Right lobe of liver (tissue), 6 donors: ENCODE data around the gene ZMIZ2. TPM values are rescaled to one million over a fixed set of nuclear protein-coding genes. Genes with fewer than 3 reads are reported as not detected.

Experiments
- ATAC-seq, 4 donors: fragments of 200-7000 bp; cut with Tn5 transposase; one replicate each; pipeline ENCODE4 v1.9.1; 2020; ENCODE audit warnings: mild to moderate bottlenecking in 4 of 4, moderate library complexity in 4 of 4
- DNase-seq, 3 donors: peaks; one replicate each; pipeline ENCODE4 v3.0.0-alpha.2; 2020
- H3K27ac ChIP-seq, 3 donors: fragments of 200-600 bp; one replicate each; pipeline ENCODE4 v1.8.0; 2022
- H3K27me3 ChIP-seq, 2 donors: fragments of 200-600 bp; one replicate each; pipeline ENCODE4 v1.8.0; 2022
- H3K36me3 ChIP-seq, 4 donors: fragments of 200-600 bp; sonication (generic) in 1 of 4; one replicate each; pipeline versions ENCODE4 v1.5.1 to v1.8.0; 2017 to 2022; ENCODE audit warnings: control low read depth in 1 of 4
- H3K4me1 ChIP-seq, 4 donors: fragments of 200-600 bp; sonication (generic) in 1 of 4; one replicate each; pipeline versions ENCODE4 v1.5.1 to v1.8.0; 2017 to 2022; ENCODE audit warnings: control low read depth in 1 of 4
- H3K4me3 ChIP-seq, 3 donors: fragments of 200-600 bp; one replicate each; pipeline ENCODE4 v1.8.0; 2022
- H3K9me3 ChIP-seq, 4 donors: fragments of 200-600 bp; sonication (generic) in 1 of 4; one replicate each; pipeline versions ENCODE4 v1.5.1 to v1.8.0; 2017 to 2022; ENCODE audit warnings: control low read depth in 1 of 4
- CTCF ChIP-seq, 4 donors: fragments of 200-600 bp in 3 of 4; fragments of 450-650 bp in 1 of 4; IDR thresholded peaks; one replicate each; pipeline versions ENCODE4 v1.5.1 to v1.8.0; 2016 to 2022; ENCODE audit warnings: antibody characterized with exemption in 4 of 4, mild to moderate bottlenecking in 2 of 4
- POLR2A ChIP-seq: fragments of 450-650 bp; IDR thresholded peaks from one replicate; pipeline ENCODE4 v1.6.1; 2017; ENCODE audit warnings: antibody characterized with exemption, mild to moderate bottlenecking
- WGBS: methylation state at CpG from one replicate; pipeline ENCODE4 v1.1.6; 2018; ENCODE audit warnings: low coverage, low lambda C conversion rate; ENCODE audit not compliant: insufficient coverage; ENCODE audit errors: missing lambda C conversion rate; 5-methylcytosine and 5-hydroxymethylcytosine counted together
- intact Hi-C, 2 donors: fragments of 100-400 bp; cut with DNase I; formaldehyde crosslinking; loops; one replicate each; pipeline versions ENCODE4 v1.11.2 to v1.14.1; 2022
- total RNA-seq, 6 experiments: library from RNA; depleted of rRNA in 2 of 6; stranded (reverse); fragments of >200 nt in 2 of 6; fragmentation: NEBNext Ultra II Directional in 3 of 6; extraction: Animal tissue kit (Norgen Biotek cat#: 25700) in 3 of 6; gene quantifications; one replicate each; pipeline versions ENCODE4 v1.1.0 to v1.2.4, GENCODE V29; 2016 to 2023
- donor health status: DM: no; HTN: yes; CAD: no.
- donor health status: DM: no; HTN: no; CAD: no.
- donor health status: DM: no; HTN: no; CAD: no.
- donor health status: DM: no; HTN: yes; CAD: no.
- donor health status: DM: no; HTN: yes; CAD: no.

Gene ZMIZ2
- total RNA-seq, 6 experiments from 2014 or later, result 8.6 to 36.3 (median 28.6) TPM

GRCh38 chr7:44740055-44740454 lies 8.6 kb upstream of the ZMIZ2 start:
- ATAC-seq (no peak), DNase-seq (no peak)
- Histone ChIP-seq H3K27ac (no peak overlapping the region), H3K4me1 (no peaks in the 10 kb centered on the region), H3K36me3 (no peaks in the 10 kb centered on the region), H3K27me3 (no peaks in the 10 kb centered on the region), H3K4me3 (no peak overlapping the region), H3K9me3 (no peaks in the 10 kb centered on the region)
- intact Hi-C loops, result no loop called here
- 100% methylated on average over 1 of the region's 2 CpGs for WGBS
- no peak for TF ChIP-seq CTCF (IDR thresholded peaks at IDR 0.05)
- TF ChIP-seq POLR2A, result no peak

GRCh38 chr7:44743750-44744149 lies 4.9 kb upstream of the ZMIZ2 start:
- no peak for DNase-seq
- Histone ChIP-seq H3K27me3 (no peaks in the 10 kb centered on the region), H3K4me1 (no peaks in the 10 kb centered on the region), H3K4me3 (no peak overlapping the region), H3K36me3 (no peaks in the 10 kb centered on the region), H3K9me3 (no peaks in the 10 kb centered on the region), H3K27ac (no peak overlapping the region)
- intact Hi-C loops, result no loop called here
- 83% methylated on average over 1 of the region's 1 CpG for WGBS
- no peak for TF ChIP-seq POLR2A
- no peak for TF ChIP-seq CTCF (IDR thresholded peaks at IDR 0.05)
- ATAC-seq, result no peak

- TF ChIP-seq POLR2A (no peak), CTCF (IDR thresholded peaks at IDR 0.05) (no peak)
- peaks cover 0 to 26% (median 7%) of the 10 kb centered on the region in 4 donors for H3K4me1 ChIP-seq
- H3K36me3 ChIP-seq, result no peaks in the 10 kb centered on the region
- H3K27ac ChIP-seq, result peak overlapping the region; percentile 31 to 96 (median 34)
- H3K4me3 ChIP-seq, result peak overlapping the region; percentile 68 to 89 (median 77)
- intact Hi-C loops, result no loop called here
- peak in 1 of 4 donors; percentile 1 for ATAC-seq
- no peak for DNase-seq
- H3K27me3 ChIP-seq, result no peaks in the 10 kb centered on the region
- 4% methylated on average over 17 of the region's 60 CpGs for WGBS
- no peaks in the 10 kb centered on the region for H3K9me3 ChIP-seq
Measured at GRCh38 chr7:44748948-44749731, 493 bp downstream of the ZMIZ2 start.

- intact Hi-C loops, result no loop called here
- no peak for ATAC-seq
- WGBS, result 100% methylated on average over 2 of the region's 2 CpGs
- no peak overlapping the region for H3K4me3 ChIP-seq
- H3K27me3 ChIP-seq, result no peaks in the 10 kb centered on the region
- no peaks in the 10 kb centered on the region for H3K9me3 ChIP-seq
- H3K36me3 ChIP-seq, result no peaks in the 10 kb centered on the region
- TF ChIP-seq CTCF (IDR thresholded peaks at IDR 0.05) (no peak), POLR2A (no peak)
- H3K4me1 ChIP-seq, result peaks cover 0 to 26% (median 7%) of the 10 kb centered on the region in 4 donors
- DNase-seq, result no peak
- no peak overlapping the region for H3K27ac ChIP-seq
Measured at GRCh38 chr7:44749992-44750391, 1.3 kb downstream of the ZMIZ2 start.
